BE2C (cell line): ENCODE results near the gene TREML2.

ENCODE experiments used
- DNase-seq: peaks from one replicate; pipeline ENCODE4 v3.0.0-alpha.2; 2020
- H3K27me3 ChIP-seq: fragments of 250-450 bp; sonication (Bioruptor Pico); 2 replicates; pipeline ENCODE4 v1.5.1; 2020; ENCODE audit warnings: mild to moderate bottlenecking
- H3K36me3 ChIP-seq: fragments of 250-450 bp; sonication (Bioruptor Pico); 2 replicates; pipeline ENCODE4 v1.5.1; 2020; ENCODE audit warnings: mild to moderate bottlenecking
- H3K4me1 ChIP-seq: fragments of 250-450 bp; sonication (Bioruptor Pico); 2 replicates; pipeline ENCODE4 v1.5.1; 2020
- H3K4me3 ChIP-seq: 2 replicates; pipeline ENCODE4 v1.5.1; 2011; ENCODE audit warnings: low read depth, low read length
- H3K9me3 ChIP-seq: fragments of 250-450 bp; sonication (Bioruptor Pico); 2 replicates; pipeline ENCODE4 v1.5.1; 2020
- CTCF ChIP-seq: IDR thresholded peaks from 2 replicates; pipeline ENCODE4 v1.5.1; 2012; ENCODE audit warnings: mild to moderate bottlenecking, low read depth, low read length

Gene TREML2

GRCh38 chr6:41177287-41177686 is 23.7 kb downstream of the TREML2 start:
- H3K36me3 ChIP-seq, result no peaks in the 10 kb centered on the region
- no peaks in the 10 kb centered on the region for H3K9me3 ChIP-seq
- DNase-seq, result no peak
- no peaks in the 10 kb centered on the region for H3K4me1 ChIP-seq
- no peak overlapping the region for H3K4me3 ChIP-seq
- TF ChIP-seq CTCF, result no peak
- H3K27me3 ChIP-seq, result peaks cover 5% of the 10 kb centered on the region

- H3K4me3 ChIP-seq, result no peak overlapping the region
- H3K9me3 ChIP-seq, result no peaks in the 10 kb centered on the region
- H3K27me3 ChIP-seq, result peaks cover 5% of the 10 kb centered on the region
- no peaks in the 10 kb centered on the region for H3K4me1 ChIP-seq
- no peaks in the 10 kb centered on the region for H3K36me3 ChIP-seq
- TF ChIP-seq CTCF, result no peak
- DNase-seq, result no peak
Measured at GRCh38 chr6:41176189-41176588, 24.8 kb downstream of the TREML2 start.

DNA sequence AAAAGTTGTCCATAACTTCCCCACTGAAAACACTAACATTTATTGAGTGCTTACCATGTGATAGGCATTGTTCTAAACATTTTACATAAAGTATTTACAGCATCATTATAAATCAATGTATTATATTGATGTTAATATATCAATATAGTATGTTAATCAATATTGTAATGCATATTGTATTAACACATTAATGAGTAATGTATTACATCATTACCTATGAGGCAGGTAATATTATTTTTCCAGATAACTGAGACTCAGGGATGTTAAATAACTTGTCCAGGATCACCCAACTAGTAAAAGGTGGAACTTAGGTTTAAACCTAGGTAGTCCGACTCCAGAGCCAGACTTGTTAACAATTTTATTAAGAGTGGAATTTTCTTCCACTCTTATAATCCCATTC is 25.9 kb downstream of the TREML2 start:
- Histone ChIP-seq H3K9me3 (no peaks in the 10 kb centered on the region), H3K4me1 (no peaks in the 10 kb centered on the region), H3K4me3 (no peak overlapping the region), H3K27me3 (peaks cover 5% of the 10 kb centered on the region), H3K36me3 (no peaks in the 10 kb centered on the region)
- no peak for TF ChIP-seq CTCF
- DNase-seq, result no peak

GRCh38 chr6:41174610-41175009 is 26.3 kb downstream of the TREML2 start:
- TF ChIP-seq CTCF, result no peak
- peaks cover 5% of the 10 kb centered on the region for H3K27me3 ChIP-seq
- H3K4me3 ChIP-seq, result no peak overlapping the region
- H3K36me3 ChIP-seq, result no peaks in the 10 kb centered on the region
- no peaks in the 10 kb centered on the region for H3K4me1 ChIP-seq
- H3K9me3 ChIP-seq, result no peaks in the 10 kb centered on the region
- no peak for DNase-seq

DNA sequence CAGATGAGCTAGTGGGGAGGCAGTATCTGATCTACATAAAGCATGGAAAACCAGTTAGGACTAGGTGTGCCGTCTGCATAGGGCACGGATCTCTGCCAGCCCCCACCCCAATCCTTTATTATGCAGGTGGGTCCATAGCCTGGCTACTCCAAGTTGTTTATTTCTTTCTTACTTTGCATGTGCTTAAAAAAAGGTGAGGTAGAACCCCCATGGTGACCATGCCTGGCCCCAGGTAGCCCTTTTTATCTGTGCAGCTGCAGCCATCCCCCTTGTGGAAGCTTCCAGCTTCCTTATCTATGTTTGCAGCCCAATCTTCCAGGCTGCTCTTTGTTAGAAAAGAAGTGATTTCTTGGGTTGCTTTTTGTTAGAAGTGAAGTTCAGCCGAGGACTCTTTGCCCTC is 29.0 kb downstream of the TREML2 start:
- H3K4me1 ChIP-seq, result no peaks in the 10 kb centered on the region
- no peak overlapping the region for H3K4me3 ChIP-seq
- H3K9me3 ChIP-seq, result no peaks in the 10 kb centered on the region
- 0 out of 2 replicates have a peak, but pooled peaks cover 2% of the 10 kb centered on the region for H3K27me3 ChIP-seq
- no peaks in the 10 kb centered on the region for H3K36me3 ChIP-seq
- no peak for TF ChIP-seq CTCF
- no peak for DNase-seq

GRCh38 chr6:41170547-41171160 is 30.3 kb downstream of the TREML2 start:
- no peak for DNase-seq
- Histone ChIP-seq H3K9me3 (no peaks in the 10 kb centered on the region), H3K36me3 (no peaks in the 10 kb centered on the region), H3K4me3 (no peak overlapping the region), H3K4me1 (no peaks in the 10 kb centered on the region), H3K27me3 (no peaks in the 10 kb centered on the region)
- TF ChIP-seq CTCF, result no peak
